GM18909 (cell line): ENCODE measurements around the gene BMPR1A.
"Not testable (repeated sequence)": the region's sequence is repeated elsewhere in the genome, so short reads cannot be mapped to it uniquely, and the experiment has no call there.

Experiments used
- ATAC-seq: cut with Tn5 transposase; IDR thresholded peaks from one replicate; pipeline ENCODE4 v1.9.1; 2021; ENCODE audit warnings: mild to moderate bottlenecking; ENCODE audit not compliant: unreplicated experiment, poor library complexity

Gene BMPR1A

DNA sequence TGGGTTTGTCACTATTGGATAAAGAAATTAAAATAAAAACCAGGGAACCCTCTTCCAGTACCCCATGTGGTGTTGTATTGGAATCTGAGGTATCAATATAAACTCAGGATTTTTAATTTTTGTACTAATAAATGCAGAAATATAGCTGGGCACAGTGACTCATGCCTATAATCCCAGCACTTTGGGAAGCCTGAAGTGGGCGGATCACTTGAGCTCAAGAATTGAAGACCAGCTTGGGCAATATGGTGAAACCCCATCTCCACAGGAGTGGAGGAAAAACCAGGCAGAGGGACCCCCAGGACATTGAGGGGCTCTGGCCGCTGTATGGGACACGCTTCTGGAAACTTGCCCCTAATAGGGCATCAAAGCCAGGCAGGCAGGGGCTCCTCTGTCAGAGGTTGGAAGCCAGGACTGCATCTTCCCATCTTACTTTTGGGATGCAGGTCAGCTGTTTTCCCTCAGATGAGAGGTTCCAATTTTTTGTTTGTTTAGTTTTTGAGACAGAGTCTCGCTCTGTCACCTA is 222.9 kb downstream of the BMPR1A start:
- no peak for ATAC-seq

- no peak for ATAC-seq
Measured at GRCh38 chr10:86979977-86980448, 223.6 kb downstream of the BMPR1A start.

DNA sequence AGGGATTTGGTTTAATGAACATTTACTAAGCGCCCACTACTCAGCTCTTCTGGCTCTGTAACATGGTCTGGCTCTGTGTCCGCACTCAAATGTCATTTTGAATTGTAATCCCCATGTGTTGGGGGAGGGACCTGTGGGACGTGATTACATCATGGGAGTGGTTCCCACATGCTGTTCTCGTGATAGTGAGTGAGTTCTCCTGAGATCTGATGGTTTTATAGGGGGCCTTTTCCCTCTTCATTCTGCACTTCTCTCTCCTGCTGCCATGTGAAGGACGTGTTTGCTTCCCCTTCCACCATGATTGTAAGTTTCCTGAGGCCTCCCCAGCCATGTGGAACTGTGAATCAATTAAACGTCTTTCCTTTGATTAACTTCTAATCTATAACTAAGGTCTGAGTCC is 224.6 kb downstream of the BMPR1A start:
- ATAC-seq: not testable (repeated sequence)

GRCh38 chr10:86981716-86982115 is 225.3 kb downstream of the BMPR1A start:
- ATAC-seq: no peak
